Thyroid gland (tissue), 4 donors: Measurements from ENCODE around the gene RAB19.

ENCODE experiments used
- CTCF ChIP-seq, 6 experiments: fragments of 200-600 bp in 3 of 6; fragments of 450-650 bp in 3 of 6; sonication (generic) in 3 of 6; IDR thresholded peaks; one replicate each; pipeline ENCODE4 v1.5.1; 2016 to 2019; ENCODE audit warnings: antibody characterized with exemption in 6 of 6, mild to moderate bottlenecking in 2 of 6, inconsistent platforms in 1 of 6, moderate library complexity in 1 of 6
- POLR2A ChIP-seq, 2 donors: fragments of 450-650 bp; IDR thresholded peaks; one replicate each; pipeline ENCODE4 v1.6.1; 2017; ENCODE audit warnings: antibody characterized with exemption in 2 of 2, mild to moderate bottlenecking in 2 of 2, moderate library complexity in 1 of 2

GRCh38 chr7:140456551-140457051 is 52.7 kb downstream of the RAB19 start:
- TF ChIP-seq CTCF (IDR thresholded peaks at IDR 0.05) (no peak), POLR2A (IDR thresholded peaks at IDR 0.05) (no peak)
